OCI-M2 (cell line): ENCODE data around the gene ZNF536.
"Not testable (repeated sequence)": the region's sequence is repeated elsewhere in the genome, so short reads cannot be mapped to it uniquely, and the experiment has no call there.

Experiments
- DNase-seq: peaks from one replicate; lab custom pipeline; 2025; ENCODE audit not compliant: unreplicated experiment; lab: John Stamatoyannopoulos, UW

The ZNF536 gene

GRCh38 chr19:30471441-30471840 lies 99.3 kb downstream of the ZNF536 start:
- DNase-seq: no peak

GRCh38 chr19:30473334-30473867 lies 101.2 kb downstream of the ZNF536 start:
- no peak for DNase-seq

GRCh38 chr19:30476997-30477396 lies 104.8 kb downstream of the ZNF536 start:
- no peak for DNase-seq

GRCh38 chr19:30479231-30479630 lies 107.0 kb downstream of the ZNF536 start:
- DNase-seq: no peak

GRCh38 chr19:30480097-30480496 lies 107.9 kb downstream of the ZNF536 start:
- DNase-seq: no peak

GRCh38 chr19:30481063-30481462 lies 108.9 kb downstream of the ZNF536 start:
- no peak for DNase-seq

GRCh38 chr19:30481823-30482222 lies 109.6 kb downstream of the ZNF536 start:
- no peak for DNase-seq

GRCh38 chr19:30482956-30483355 lies 110.8 kb downstream of the ZNF536 start:
- no peak for DNase-seq

- not testable (repeated sequence) for DNase-seq
Observed at GRCh38 chr19:30486250-30486649, 114.1 kb downstream of the ZNF536 start.

GRCh38 chr19:30487178-30487577 lies 115.0 kb downstream of the ZNF536 start:
- DNase-seq: no peak

GRCh38 chr19:30488191-30488590 lies 116.0 kb downstream of the ZNF536 start:
- no peak for DNase-seq

- DNase-seq: no peak
Observed at GRCh38 chr19:30490760-30491159, 118.6 kb downstream of the ZNF536 start.

- DNase-seq: no peak
Observed at GRCh38 chr19:30492586-30493270, 120.5 kb downstream of the ZNF536 start.

- no peak for DNase-seq
Observed at GRCh38 chr19:30497034-30497433, 124.8 kb downstream of the ZNF536 start.

GRCh38 chr19:30498085-30498484 lies 125.9 kb downstream of the ZNF536 start:
- DNase-seq: not testable (repeated sequence)

- DNase-seq: no peak
Observed at GRCh38 chr19:30498707-30499106, 126.5 kb downstream of the ZNF536 start.

GRCh38 chr19:30504272-30504671 lies 132.1 kb downstream of the ZNF536 start:
- DNase-seq: no peak

- no peak for DNase-seq
Observed at GRCh38 chr19:30512176-30513081, 140.2 kb downstream of the ZNF536 start.

- DNase-seq: no peak
Observed at GRCh38 chr19:30513082-30513411, 140.9 kb downstream of the ZNF536 start.

GRCh38 chr19:30516111-30516510 lies 143.9 kb downstream of the ZNF536 start:
- DNase-seq: no peak

- no peak for DNase-seq
Observed at GRCh38 chr19:30516531-30516930, 144.3 kb downstream of the ZNF536 start.

- DNase-seq: no peak
Observed at GRCh38 chr19:30518965-30519606, 146.9 kb downstream of the ZNF536 start.
